Measurements from ENCODE around the gene ACSM5. TPM values are rescaled to one million over a fixed set of nuclear protein-coding genes. Genes with fewer than 3 reads are reported as not detected.
"Not testable (repeated sequence)": the region's sequence is repeated elsewhere in the genome, so short reads cannot be mapped to it uniquely, and the experiment has no call there.

The ACSM5 gene
- total RNA-seq, 1 donor from 2014 or later = 0.12 TPM

DNA sequence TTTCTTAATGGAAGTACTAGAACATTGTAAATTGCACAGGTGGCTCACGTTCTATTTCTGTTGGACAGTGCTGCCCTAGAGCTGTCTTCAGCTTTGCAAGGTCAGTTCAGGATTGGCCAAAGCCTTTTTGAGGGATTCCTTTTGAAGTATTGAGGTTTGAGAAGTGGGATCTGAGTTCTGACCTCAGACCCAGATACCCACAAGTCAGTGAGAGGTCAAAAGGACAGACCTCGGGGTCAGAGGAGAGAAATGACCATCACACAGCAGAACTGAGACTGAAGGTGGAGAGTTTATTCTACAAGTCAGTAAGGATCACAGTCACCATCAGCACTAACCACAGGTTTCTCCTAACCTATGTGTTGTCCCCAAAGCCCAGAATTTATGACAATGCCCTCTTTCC is 1.7 kb downstream of the ACSM5 start:
- TF ChIP-seq CTCF (conservative IDR thresholded peaks at IDR 0.05; ENCODE audit: low read depth, low read length) = no peak
- no peak overlapping the region for H3K4me3 ChIP-seq (ENCODE audit: low read depth, low read length)
- DNase-seq (ENCODE audit: low read depth) = no peak

- TF ChIP-seq CTCF (conservative IDR thresholded peaks at IDR 0.05; ENCODE audit: low read depth, low read length) = no peak
- no peak for DNase-seq (ENCODE audit: low read depth)
- H3K4me3 ChIP-seq (ENCODE audit: low read depth, low read length) = no peak overlapping the region
Observed at GRCh38 chr16:20415541-20415940, 6.2 kb downstream of the ACSM5 start.

DNA sequence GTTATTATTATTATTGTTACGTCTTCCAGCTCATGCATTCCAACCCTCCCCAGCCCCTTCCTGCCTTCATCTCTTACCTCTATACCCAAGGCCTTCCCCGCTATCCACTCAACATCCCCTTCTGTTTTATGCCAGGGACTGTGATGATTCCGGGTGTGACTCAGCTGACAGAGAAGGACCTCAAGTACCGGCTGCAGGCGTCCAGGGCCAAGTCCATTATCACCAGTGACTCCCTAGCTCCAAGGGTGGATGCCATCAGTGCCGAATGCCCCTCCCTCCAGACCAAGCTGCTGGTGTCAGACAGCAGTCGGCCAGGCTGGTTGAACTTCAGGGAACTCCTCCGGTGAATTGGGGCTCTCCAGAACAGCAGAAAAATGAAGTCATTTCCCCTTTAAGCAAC is 9.8 kb downstream of the ACSM5 start:
- H3K4me3 ChIP-seq (ENCODE audit: low read depth, low read length); DNase-seq (ENCODE audit: low read depth): not testable (repeated sequence)

DNA sequence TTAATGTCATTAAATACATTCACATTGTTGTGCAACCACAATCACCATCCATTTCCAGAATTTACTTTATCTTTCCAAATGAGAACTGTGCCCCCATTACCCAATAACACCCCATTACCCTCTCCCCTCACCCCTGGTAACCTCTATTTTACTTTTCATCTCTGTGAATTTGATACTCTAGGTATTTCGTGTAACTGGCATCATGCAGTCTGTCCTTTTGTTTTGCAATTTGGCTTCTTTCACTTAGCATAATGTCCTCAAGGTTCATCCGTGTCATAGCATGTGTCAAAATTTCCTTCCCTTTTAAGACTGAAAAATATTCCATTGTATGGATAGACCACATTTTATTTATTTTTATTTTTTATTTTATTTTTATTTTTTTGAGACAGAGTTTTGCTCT is 12.4 kb downstream of the ACSM5 start:
- H3K4me3 ChIP-seq (ENCODE audit: low read depth, low read length); DNase-seq (ENCODE audit: low read depth): not testable (repeated sequence)

- not testable (repeated sequence) for DNase-seq (ENCODE audit: low read depth); H3K4me3 ChIP-seq (ENCODE audit: low read depth, low read length)
Observed at GRCh38 chr16:20423772-20424128, 14.4 kb downstream of the ACSM5 start.

GRCh38 chr16:20424129-20424866 is 15.0 kb downstream of the ACSM5 start:
- TF ChIP-seq CTCF (conservative IDR thresholded peaks at IDR 0.05; ENCODE audit: low read depth, low read length) = no peak
- no peak for DNase-seq (ENCODE audit: low read depth)
- no peak overlapping the region for H3K4me3 ChIP-seq (ENCODE audit: low read depth, low read length)

DNA sequence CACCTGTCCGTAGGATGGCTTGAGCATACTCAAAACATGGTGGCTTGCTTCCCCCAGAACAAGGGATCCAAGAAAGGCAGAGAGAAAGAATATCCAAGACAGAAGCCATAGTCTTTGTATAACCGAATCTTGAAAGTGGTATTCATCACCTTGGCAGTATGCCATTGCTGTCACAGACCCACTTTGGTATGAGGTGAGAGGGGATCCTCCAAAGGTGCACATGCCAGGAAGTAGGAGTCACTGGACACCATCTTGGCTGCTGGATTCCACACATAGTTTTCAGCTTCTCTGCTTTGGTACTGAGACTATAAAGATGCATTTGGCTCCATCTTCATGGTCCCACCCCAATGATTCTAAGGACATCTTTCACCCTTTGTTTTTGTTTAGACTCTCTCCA is 18.1 kb downstream of the ACSM5 start:
- not testable (repeated sequence) for DNase-seq (ENCODE audit: low read depth); H3K4me3 ChIP-seq (ENCODE audit: low read depth, low read length)

DNA sequence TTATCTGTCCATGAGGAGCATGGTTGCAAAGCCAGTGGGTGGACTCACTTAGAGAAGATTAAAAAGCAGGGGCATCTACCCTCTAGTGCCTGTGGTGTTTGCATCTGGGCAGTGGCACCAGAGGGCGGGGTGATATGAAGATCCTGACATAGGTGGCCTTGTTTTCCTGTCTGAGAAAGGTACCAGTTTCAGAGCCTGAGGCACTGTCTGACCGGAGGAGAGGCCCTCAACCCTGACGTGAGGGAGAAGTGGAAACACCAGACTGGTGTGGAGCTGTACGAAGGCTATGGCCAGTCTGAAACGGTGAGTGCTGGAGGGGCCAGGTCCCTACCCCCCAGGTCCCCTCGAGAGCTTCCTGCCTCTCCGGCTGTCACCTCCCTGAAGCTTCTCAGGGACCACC is 20.2 kb downstream of the ACSM5 start:
- not testable (repeated sequence) for H3K4me3 ChIP-seq (ENCODE audit: low read depth, low read length); DNase-seq (ENCODE audit: low read depth)

DNA sequence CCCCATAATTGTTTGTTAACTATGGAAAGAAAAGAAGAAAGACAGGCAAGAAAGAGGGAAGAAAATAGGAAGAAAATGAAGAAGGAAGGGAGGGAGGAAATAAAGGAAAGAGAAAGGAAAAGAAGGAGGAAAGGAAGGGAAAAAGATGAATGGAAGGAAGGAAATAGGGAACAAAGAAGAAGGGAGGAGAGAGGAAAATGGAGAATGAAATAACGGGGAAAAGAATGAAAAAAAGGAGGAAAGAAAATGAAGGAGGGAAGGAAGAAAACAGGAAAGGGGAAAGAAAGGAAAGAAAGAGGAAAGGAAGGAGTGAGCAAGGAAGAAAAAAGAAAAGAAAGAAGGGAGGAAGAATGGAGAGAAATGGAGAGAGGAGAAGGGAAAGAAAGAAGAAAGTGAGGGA is 21.1 kb downstream of the ACSM5 start:
- not testable (repeated sequence) for H3K4me3 ChIP-seq (ENCODE audit: low read depth, low read length); DNase-seq (ENCODE audit: low read depth)

DNA sequence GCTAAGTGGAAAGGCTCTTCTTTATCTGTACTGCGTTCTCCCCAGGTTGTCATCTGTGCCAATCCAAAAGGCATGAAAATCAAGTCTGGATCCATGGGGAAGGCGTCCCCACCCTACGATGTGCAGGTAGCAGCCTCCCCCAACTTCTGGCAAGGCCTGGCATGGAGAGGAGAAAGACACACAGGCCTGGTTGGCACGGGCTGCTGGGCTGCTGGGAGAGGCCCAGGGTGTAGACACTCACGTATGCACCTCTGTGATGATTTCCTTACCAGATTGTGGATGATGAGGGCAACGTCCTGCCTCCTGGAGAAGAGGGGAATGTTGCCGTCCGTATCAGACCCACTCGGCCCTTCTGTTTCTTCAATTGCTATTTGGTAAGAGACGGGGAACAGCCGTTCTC is 21.6 kb downstream of the ACSM5 start:
- no peak for DNase-seq (ENCODE audit: low read depth)
- no peak for TF ChIP-seq CTCF (conservative IDR thresholded peaks at IDR 0.05; ENCODE audit: low read depth, low read length)
- no peak overlapping the region for H3K4me3 ChIP-seq (ENCODE audit: low read depth, low read length)

- not testable (repeated sequence) for DNase-seq (ENCODE audit: low read depth); H3K4me3 ChIP-seq (ENCODE audit: low read depth, low read length)
Observed at GRCh38 chr16:20438950-20439349, 29.6 kb downstream of the ACSM5 start.

- not testable (repeated sequence) for DNase-seq (ENCODE audit: low read depth); H3K4me3 ChIP-seq (ENCODE audit: low read depth, low read length)
Observed at GRCh38 chr16:20439820-20440231, 30.5 kb downstream of the ACSM5 start.

GRCh38 chr16:20440731-20441130 is 31.4 kb downstream of the ACSM5 start:
- H3K4me3 ChIP-seq (ENCODE audit: low read depth, low read length); DNase-seq (ENCODE audit: low read depth): not testable (repeated sequence)

Data from epithelial cell of proximal tubule (primary cell).